HG03196 (cell line): ENCODE measurements around the gene ERGIC1.

Source experiments
- ATAC-seq: cut with Tn5 transposase; IDR thresholded peaks from one replicate; pipeline ENCODE4 v1.9.1; 2021; ENCODE audit not compliant: unreplicated experiment

The ERGIC1 gene

GRCh38 chr5:172972552-172972951, 138.5 kb downstream of the ERGIC1 start:
- ATAC-seq = no peak

DNA sequence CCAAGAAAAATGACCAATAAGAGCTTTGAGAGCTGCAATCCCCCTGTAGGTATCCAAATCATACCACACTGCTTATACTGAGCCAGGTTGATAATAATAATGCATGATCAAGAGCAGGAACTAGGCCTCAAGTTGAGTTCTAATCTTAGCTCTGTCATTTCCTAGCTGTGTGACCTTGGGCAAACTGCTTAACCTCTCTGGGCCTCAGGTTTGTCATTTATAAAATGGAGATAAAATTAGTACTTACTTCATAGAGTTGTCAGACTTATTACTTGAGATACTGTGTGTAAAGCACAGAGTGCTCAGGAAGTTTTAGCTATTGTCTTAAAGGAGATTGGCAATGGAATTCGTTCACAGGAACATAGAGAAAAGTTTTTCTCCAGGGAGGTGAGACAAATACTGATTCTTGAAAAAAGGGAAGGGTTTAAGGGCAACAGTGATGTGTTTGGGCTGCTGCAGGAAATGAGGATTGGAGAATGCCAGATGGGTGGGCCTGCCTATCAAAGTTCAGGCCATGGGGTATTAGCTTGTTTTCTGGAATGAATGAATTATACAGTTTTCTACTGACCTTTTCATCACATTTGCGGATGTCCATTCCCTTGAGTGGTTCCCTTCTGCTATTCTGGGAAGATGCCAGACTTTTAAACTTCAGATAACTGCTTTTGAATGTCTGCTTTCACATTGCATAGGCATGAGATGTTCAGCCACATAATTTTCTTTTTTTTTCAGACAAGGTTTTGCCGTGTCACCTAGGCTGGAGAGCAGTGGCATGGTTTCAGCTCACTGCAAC, 139.3 kb downstream of the ERGIC1 start:
- ATAC-seq = no peak

- ATAC-seq = no peak
These were observed 139.9 kb downstream of the ERGIC1 start for GRCh38 chr5:172973931-172974330.

- ATAC-seq = no peak
These were observed 141.2 kb downstream of the ERGIC1 start for GRCh38 chr5:172975289-172975688.

DNA sequence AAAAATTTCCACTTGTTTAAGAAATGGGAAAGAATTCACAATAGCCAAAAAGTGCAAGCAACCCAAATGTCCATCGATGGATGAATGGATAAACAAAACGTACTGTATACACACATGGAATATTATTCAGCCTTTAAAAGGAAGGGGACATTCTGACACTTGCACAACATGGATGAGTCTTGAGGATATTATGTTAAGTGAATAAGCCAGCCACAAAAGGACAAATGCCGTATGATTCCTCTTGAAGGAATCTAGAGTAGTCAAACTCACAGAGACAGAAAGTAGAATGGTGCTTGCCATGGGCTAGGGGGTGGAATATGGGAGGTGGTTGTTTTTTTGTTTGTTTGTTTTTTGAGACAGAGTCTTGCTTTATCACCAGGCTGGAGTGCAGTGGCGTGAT, 145.7 kb downstream of the ERGIC1 start:
- ATAC-seq = no peak

- no peak for ATAC-seq
These were observed 147.9 kb downstream of the ERGIC1 start for GRCh38 chr5:172981931-172982330.

DNA sequence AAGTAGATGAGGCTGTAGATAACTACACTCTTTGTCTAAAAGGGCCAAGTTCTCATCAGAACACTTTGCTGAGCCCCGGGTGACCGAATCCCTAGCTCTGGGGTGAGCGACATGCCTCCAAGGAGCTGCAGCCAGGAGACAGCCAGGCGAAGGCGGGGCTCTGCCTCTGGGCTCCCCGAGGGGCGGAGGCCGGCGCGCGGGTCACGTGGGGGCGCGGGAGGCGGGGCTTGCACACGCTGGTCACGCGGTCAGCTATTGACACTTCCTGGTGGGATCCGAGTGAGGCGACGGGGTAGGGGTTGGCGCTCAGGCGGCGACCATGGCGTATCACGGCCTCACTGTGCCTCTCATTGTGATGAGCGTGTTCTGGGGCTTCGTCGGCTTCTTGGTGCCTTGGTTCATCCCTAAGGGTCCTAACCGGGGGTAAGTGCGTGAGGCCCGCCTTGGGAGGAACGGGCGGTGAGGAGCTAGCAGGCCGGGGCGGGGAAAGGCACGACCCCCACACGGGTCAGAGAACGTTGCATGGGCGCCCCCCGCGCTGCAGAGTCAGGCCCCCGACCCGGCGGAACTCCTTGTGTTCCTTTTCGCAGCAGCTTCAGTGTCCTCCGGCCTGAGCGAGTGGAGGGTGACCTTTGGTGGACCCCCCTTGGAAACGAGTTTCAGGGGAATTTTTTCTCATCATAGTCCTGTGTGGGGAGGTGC, 149.6 kb downstream of the ERGIC1 start, which contains the start of gene ATP6V0E1:
Gene ATP6V0E1 (plus strand): TSS at position 230 of the 702 bp plus-strand sequence. CDS start 90 bp downstream, at position 320.
- peak; percentile 94 for ATAC-seq

DNA sequence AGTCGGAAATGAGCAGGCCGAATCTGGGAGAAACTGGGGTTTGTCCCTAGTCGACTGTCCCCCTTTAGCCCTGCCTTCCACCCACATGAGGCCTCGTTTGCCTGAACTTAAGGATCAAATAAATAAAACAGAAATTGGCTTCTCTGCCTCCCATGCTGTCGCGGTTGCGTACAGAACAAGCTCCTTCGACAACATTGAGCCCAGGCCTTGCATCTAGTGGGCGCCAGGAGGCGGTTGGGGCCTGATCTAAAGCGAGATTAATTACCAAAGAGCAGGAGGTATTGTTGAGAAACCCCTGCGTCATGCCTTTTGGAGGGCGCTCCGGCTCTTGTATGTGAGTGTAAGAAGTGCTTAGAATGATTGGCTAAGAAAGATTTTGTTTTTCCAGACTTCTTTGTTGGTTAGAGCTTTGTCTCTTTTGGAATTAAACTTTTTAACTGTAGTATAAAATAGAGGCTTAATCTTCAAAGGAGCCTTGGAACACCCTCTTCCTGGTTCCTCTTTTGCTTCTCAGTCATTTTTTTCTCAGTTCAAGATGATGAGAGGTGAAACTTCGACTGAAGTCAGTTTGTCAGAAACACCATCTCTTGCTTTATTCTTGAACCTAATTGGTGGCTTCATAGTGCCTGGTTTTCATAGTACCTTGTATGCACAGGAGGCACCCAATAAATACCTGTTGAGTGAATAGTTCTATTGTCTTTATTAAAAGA, 150.3 kb downstream of the ERGIC1 start:
- peak; percentile 51 for ATAC-seq

DNA sequence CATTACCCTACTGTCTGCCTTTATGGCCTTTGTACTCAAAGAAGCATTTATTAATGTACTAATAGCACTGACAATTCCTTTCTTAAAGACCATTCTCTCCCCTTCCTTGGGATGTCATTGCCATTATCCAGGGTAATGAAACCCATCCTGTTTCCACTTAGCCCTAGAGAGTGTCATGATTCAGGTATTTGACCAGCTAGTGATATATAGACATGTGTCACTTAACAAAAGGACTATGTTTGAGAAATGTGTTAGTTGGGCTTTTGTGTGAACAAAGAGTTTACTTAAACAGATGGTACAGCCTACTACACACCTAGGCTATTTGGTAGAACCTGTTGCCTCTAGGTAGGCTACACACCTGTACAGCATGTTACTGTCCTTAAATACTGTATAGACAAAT, 151.5 kb downstream of the ERGIC1 start:
- no peak for ATAC-seq

GRCh38 chr5:172988276-172988675, 154.2 kb downstream of the ERGIC1 start:
- no peak for ATAC-seq

DNA sequence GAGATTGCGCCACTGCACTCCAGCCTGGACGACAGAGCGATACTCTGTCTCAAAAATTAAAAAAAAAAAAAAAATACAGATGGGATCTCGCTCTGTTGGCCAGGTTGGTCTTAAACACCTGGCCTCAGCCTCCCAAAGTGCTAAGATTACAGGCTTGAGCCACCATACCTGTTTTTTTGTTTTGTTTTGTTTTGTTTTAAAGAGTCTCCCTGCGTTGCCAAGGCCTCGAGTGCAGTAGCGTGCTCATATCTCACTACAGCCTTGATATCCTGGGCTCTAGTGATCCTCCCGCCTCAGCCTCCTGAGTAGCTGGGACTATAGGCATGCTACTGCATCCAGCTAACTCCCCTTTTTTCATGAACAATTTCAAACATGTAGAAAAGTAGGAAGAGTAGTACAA, 156.7 kb downstream of the ERGIC1 start:
- ATAC-seq = no peak

DNA sequence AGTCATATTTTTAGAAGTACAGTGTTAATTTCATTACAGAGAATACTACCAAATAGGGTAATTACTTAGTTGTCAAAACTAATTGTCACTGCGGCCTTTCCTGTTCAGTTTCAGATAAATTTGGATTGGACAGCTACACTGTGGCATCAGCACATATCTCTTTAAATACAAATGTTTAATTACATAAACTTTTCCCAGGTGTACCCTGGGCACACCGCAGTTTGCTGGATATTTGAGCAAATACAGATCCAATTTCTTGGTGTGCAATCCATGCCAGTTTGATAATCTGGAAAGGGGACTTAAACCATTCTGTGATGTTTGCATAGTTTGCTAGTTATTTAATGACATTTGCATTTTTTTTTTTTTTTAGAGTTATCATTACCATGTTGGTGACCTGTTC, 160.4 kb downstream of the ERGIC1 start:
- ATAC-seq = no peak

- no peak for ATAC-seq
These were observed 165.4 kb downstream of the ERGIC1 start for GRCh38 chr5:172999372-172999973.

DNA sequence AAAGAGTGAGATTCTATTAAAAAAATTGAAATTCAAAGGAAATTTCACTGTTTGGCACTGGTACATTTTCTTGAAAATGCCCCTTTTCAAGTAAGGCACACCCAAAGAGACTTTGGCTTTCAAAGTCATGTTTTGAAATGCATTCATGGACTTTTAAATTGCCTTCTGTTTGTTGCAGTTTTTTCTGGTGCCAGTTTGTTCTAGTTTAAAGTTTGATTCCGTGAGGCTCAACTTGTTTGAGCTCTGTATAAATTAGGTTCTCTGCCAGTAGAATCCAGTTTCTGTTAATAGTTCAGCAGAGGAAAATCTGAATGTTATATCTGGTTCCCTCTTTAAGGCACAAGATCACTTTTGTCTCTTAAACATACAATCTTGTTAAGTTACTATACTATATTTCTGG, 165.9 kb downstream of the ERGIC1 start:
- ATAC-seq = no peak

GRCh38 chr5:173001229-173001841, 167.3 kb downstream of the ERGIC1 start:
- ATAC-seq = peak; percentile 84
